HPDE6-E6E7 (cell line): ENCODE results near the gene CDK5R2.

ENCODE experiments used
- DNase-seq: peaks from one replicate; pipeline ENCODE4 v3.0.0; 2011; ENCODE audit warnings: missing footprints; ENCODE audit errors: extremely low spot score

CDK5R2 gene

GRCh38 chr2:218961651-218962570 lies 2.4 kb downstream of the CDK5R2 start:
- DNase-seq = no peak

- no peak for DNase-seq
Observed at GRCh38 chr2:218962859-218963492, 3.5 kb downstream of the CDK5R2 start.

- no peak for DNase-seq
Observed at GRCh38 chr2:218963601-218964000, 4.1 kb downstream of the CDK5R2 start.

GRCh38 chr2:218964041-218964771 lies 4.7 kb downstream of the CDK5R2 start:
- peak; percentile 37 for DNase-seq

GRCh38 chr2:218970894-218971293 lies 11.4 kb downstream of the CDK5R2 start:
- DNase-seq = no peak

- DNase-seq = no peak
Observed at GRCh38 chr2:218975060-218975777, 15.8 kb downstream of the CDK5R2 start.

GRCh38 chr2:218979846-218980734 lies 20.6 kb downstream of the CDK5R2 start:
- no peak for DNase-seq

GRCh38 chr2:218980735-218981389 lies 21.4 kb downstream of the CDK5R2 start:
- no peak for DNase-seq

GRCh38 chr2:218981390-218981880 lies 22.0 kb downstream of the CDK5R2 start:
- no peak for DNase-seq

GRCh38 chr2:218981881-218982585 lies 22.6 kb downstream of the CDK5R2 start:
- no peak for DNase-seq

GRCh38 chr2:218982586-218983262 lies 23.3 kb downstream of the CDK5R2 start:
- no peak for DNase-seq

GRCh38 chr2:218983263-218983933 lies 23.9 kb downstream of the CDK5R2 start:
- DNase-seq = no peak

GRCh38 chr2:218983934-218984238 lies 24.4 kb downstream of the CDK5R2 start:
- no peak for DNase-seq

GRCh38 chr2:218984239-218985020 lies 25.0 kb downstream of the CDK5R2 start:
- DNase-seq = no peak

- no peak for DNase-seq
Observed at GRCh38 chr2:218985021-218985324, 25.5 kb downstream of the CDK5R2 start, which contains the start of gene FEV. TSS of gene FEV (minus strand) at chr2:218985184. CDS start at chr2:218985075, 109 bp downstream.

GRCh38 chr2:218985325-218986091 lies 26.0 kb downstream of the CDK5R2 start:
- no peak for DNase-seq
